Body of pancreas (tissue), 4 donors: Measurements from ENCODE around the gene HCFC1R1.

Experiments
- POLR2A ChIP-seq, 3 donors: fragments of 450-650 bp; IDR thresholded peaks; one replicate each; pipeline ENCODE4 v1.6.1; 2016; ENCODE audit warnings: antibody characterized with exemption in 3 of 3, mild to moderate bottlenecking in 2 of 3
- TF ChIP-seq, protein P1 (sequence below), 7 experiments: fragments of 450-650 bp in 4 of 7; fragments of 200-600 bp in 3 of 7; sonication (generic) in 3 of 7; IDR thresholded peaks; one replicate each; pipeline ENCODE4 v1.5.1; 2016 to 2019; ENCODE audit warnings: antibody characterized with exemption in 7 of 7

DNA sequence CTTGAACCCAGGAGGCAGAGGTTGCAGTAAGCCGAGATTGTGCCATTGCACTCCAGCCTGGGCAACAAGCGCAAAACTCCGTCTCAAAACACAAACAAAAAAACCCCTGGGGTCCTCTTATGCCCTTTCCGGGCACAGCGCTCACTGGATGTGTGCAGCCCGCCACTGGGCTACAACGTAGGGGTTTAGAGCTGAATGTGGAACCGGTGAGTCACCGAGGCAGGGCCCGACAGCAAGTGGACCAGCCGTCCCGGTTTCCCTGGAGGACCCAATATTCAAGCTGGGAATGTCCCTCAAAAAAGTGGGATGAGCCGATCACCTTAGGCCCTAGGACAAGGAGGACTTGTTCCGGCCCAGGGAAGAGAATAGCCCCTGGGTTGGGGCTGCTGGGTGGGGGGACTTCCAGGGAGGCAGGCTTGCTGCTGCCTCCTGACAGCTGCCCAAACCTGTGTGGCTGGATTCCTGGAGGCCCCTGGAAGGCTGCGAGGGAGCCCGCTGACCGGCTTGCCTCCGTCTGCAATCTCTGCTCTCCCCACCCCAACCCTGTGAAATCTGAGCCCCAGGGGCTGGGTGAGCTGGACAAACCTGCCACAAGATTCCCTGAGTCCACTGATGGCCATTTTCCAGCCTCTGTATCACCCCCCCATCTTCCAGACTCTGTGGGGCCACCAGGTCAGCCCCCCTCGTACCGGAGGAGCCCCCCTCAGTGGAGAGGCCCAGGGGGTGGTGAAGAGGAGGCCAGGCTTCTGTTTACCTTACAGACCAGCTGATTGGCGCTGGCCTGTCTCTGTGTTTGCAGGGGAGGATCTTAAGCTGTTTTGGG, 14.0 kb downstream of the HCFC1R1 start:
- TF ChIP-seq, protein P1, sequence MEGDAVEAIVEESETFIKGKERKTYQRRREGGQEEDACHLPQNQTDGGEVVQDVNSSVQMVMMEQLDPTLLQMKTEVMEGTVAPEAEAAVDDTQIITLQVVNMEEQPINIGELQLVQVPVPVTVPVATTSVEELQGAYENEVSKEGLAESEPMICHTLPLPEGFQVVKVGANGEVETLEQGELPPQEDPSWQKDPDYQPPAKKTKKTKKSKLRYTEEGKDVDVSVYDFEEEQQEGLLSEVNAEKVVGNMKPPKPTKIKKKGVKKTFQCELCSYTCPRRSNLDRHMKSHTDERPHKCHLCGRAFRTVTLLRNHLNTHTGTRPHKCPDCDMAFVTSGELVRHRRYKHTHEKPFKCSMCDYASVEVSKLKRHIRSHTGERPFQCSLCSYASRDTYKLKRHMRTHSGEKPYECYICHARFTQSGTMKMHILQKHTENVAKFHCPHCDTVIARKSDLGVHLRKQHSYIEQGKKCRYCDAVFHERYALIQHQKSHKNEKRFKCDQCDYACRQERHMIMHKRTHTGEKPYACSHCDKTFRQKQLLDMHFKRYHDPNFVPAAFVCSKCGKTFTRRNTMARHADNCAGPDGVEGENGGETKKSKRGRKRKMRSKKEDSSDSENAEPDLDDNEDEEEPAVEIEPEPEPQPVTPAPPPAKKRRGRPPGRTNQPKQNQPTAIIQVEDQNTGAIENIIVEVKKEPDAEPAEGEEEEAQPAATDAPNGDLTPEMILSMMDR (IDR thresholded peaks at IDR 0.05) = no peak
- TF ChIP-seq POLR2A (IDR thresholded peaks at IDR 0.05) = peak; percentile 32 to 56 (median 46)
